Neural crest cell (in vitro differentiated cells): ENCODE measurements around the gene COPS6. TPM values are rescaled to one million over a fixed set of nuclear protein-coding genes. Genes with fewer than 3 reads are reported as not detected.

Experiments
- DNase-seq: peaks from one replicate; pipeline ENCODE4 v3.0.0; 2021; ENCODE audit warnings: low read depth, mixed read lengths, low spot score
- H3K27ac Mint-ChIP-seq: one replicate; pipeline ENCODE4 v1.8.0; 2021; ENCODE audit warnings: mild to moderate bottlenecking, mixed read lengths; ENCODE audit not compliant: unreplicated experiment
- H3K27me3 Mint-ChIP-seq: 2 replicates; pipeline ENCODE4 v1.8.0; 2021; ENCODE audit warnings: low read depth, mild to moderate bottlenecking, mixed read lengths
- H3K36me3 Mint-ChIP-seq: 2 replicates; pipeline ENCODE4 v1.8.0; 2021; ENCODE audit warnings: low read depth, mild to moderate bottlenecking, mixed read lengths
- H3K4me1 Mint-ChIP-seq: 2 replicates; pipeline ENCODE4 v1.8.0; 2021; ENCODE audit warnings: mixed read lengths
- H3K4me3 Mint-ChIP-seq: one replicate; pipeline ENCODE4 v1.8.0; 2021; ENCODE audit warnings: mild to moderate bottlenecking, mixed read lengths
- H3K9me3 Mint-ChIP-seq: 2 replicates; pipeline ENCODE4 v1.8.0; 2021; ENCODE audit warnings: mixed read lengths
- CTCF ChIP-seq: fragments of 200-600 bp; sonication (generic); conservative IDR thresholded peaks from 2 replicates; pipeline ENCODE4 v1.5.0; 2021; ENCODE audit warnings: antibody characterized with exemption, mild to moderate bottlenecking
- microRNA-seq: library from miRNA; unstranded; fragments of <30 nt; microRNA quantifications from one replicate; pipeline ENCODE4, GENCODE V29; 2020
- total RNA-seq: library from RNA; stranded (reverse); gene quantifications from 2 replicates; pipeline ENCODE4 v1.2.1, GENCODE V29; 2021

COPS6 gene
- total RNA-seq, 1 donor from 2014 or later, result 160 TPM

- TF ChIP-seq CTCF, result no peak
Measured at GRCh38 chr7:100137851-100138760, 49.3 kb downstream of the COPS6 start.

GRCh38 chr7:100141555-100141949 is 52.8 kb downstream of the COPS6 start:
- Mint-ChIP-seq H3K27me3 (no peaks in the 10 kb centered on the region), H3K9me3 (no peaks in the 10 kb centered on the region), H3K4me1 (no peaks in the 10 kb centered on the region), H3K27ac (no peak overlapping the region), H3K4me3 (no peak overlapping the region), H3K36me3 (no peaks in the 10 kb centered on the region)
- no peak for TF ChIP-seq CTCF
- DNase-seq, result no peak

More at GRCh38 chr7:100137851-100138760, 49.3 kb downstream of the COPS6 start:
- H3K27me3 Mint-ChIP-seq, result no peaks in the 10 kb centered on the region
- H3K36me3 Mint-ChIP-seq, result no peaks in the 10 kb centered on the region
- H3K4me1 Mint-ChIP-seq, result no peaks in the 10 kb centered on the region
- DNase-seq, result no peak
- no peak overlapping the region for H3K27ac Mint-ChIP-seq
- H3K4me3 Mint-ChIP-seq, result no peak overlapping the region
- H3K9me3 Mint-ChIP-seq, result no peaks in the 10 kb centered on the region

Small RNAs within 50 kb of the gene (microRNA-seq; reads per million reads assigned to microRNA genes)
- gene MIR106B (31,322 reads per million, percentile 99 among the genes with 10 or more reads in this experiment), gene MIR25 (2,747 reads per million, percentile 88 among the genes with 10 or more reads in this experiment), gene MIR93 (66,061 reads per million, percentile 100 among the genes with 10 or more reads in this experiment)

Other genes starting within 250 kb of the COPS6 start
- 0.27 TPM in 1 of 2 replicates, not detected in the other for gene OR2AE1, start 211.9 kb upstream of the COPS6 start, total RNA-seq
- 8.9 and 10.4 TPM in 2 replicates for gene TRIM4, start 169.4 kb upstream of the COPS6 start, total RNA-seq
- 0.28 and 0.45 TPM in 2 replicates for gene GJC3, start 159.3 kb upstream of the COPS6 start, total RNA-seq
- gene AZGP1, start 112.9 kb upstream of the COPS6 start, total RNA-seq, result 0.52 TPM in 1 of 2 replicates, not detected in the other
- 122 and 133 TPM in 2 replicates for gene ZKSCAN1, start 73.4 kb upstream of the COPS6 start, total RNA-seq
- gene ZSCAN21, start 39.2 kb upstream of the COPS6 start, total RNA-seq, result 19.3 and 20.3 TPM in 2 replicates
- 67.1 and 72.3 TPM in 2 replicates for gene ZNF3, start 7.2 kb upstream of the COPS6 start, total RNA-seq
- gene MCM7, start 12.4 kb downstream of the COPS6 start, total RNA-seq, result 420 and 426 TPM in 2 replicates
- 22.6 and 23.6 TPM in 2 replicates for gene AP4M1, start 12.7 kb downstream of the COPS6 start, total RNA-seq
- gene TAF6, start 30.4 kb downstream of the COPS6 start, total RNA-seq, result 82.0 and 88.9 TPM in 2 replicates
- gene CNPY4, start 30.7 kb downstream of the COPS6 start, total RNA-seq, result 27.7 and 27.9 TPM in 2 replicates
- 2.1 and 2.4 TPM in 2 replicates for gene MBLAC1, start 38.0 kb downstream of the COPS6 start, total RNA-seq
- 134 and 135 TPM in 2 replicates for gene LAMTOR4, start 59.9 kb downstream of the COPS6 start, total RNA-seq
- gene TRAPPC14, start 69.8 kb downstream of the COPS6 start, total RNA-seq, result 32.0 and 33.9 TPM in 2 replicates
- gene GAL3ST4, start 79.6 kb downstream of the COPS6 start, total RNA-seq, result 15.3 and 16.6 TPM in 2 replicates
- 97.8 and 106 TPM in 2 replicates for gene GPC2, start 88.4 kb downstream of the COPS6 start, total RNA-seq
- 1.1 and 1.9 TPM in 2 replicates for gene STAG3, start 88.9 kb downstream of the COPS6 start, total RNA-seq
- gene PVRIG, start 131.0 kb downstream of the COPS6 start, total RNA-seq, result not detected in 2 replicates
- gene SPDYE3, start 218.7 kb downstream of the COPS6 start, total RNA-seq, result not detected in 2 replicates